HepG2 (cell line): Measurements from ENCODE around the gene TMEM53. TPM values are rescaled to one million over a fixed set of nuclear protein-coding genes. Genes with fewer than 3 reads are reported as not detected.

ENCODE experiments used
- ATAC-seq: fragments of 200-7000 bp; cut with Tn5 transposase; 3 replicates; pipeline ENCODE4 v1.9.1; 2020; ENCODE audit warnings: mild to moderate bottlenecking, moderate library complexity
- BruUV-seq: library from RNA; stranded (reverse); fragments of 400-500 nt; replicated peaks from 2 replicates; lab custom pipeline; 2021; lab: Mats Ljungman, UMichigan
- CTCF ChIA-PET: fragments of 300-600 bp; formaldehyde crosslinking; extraction: SDS; loops from one replicate; lab custom pipeline; 2021; ENCODE audit warnings: low total read pairs, inconsistent platforms, low intra/inter-chr PET ratio; lab: Yijun Ruan, JAX
- POLR2A ChIA-PET: fragments of 350-600 bp; sonication (Branson Sonifier 250); formaldehyde crosslinking; loops from one replicate; lab custom pipeline; 2020; ENCODE audit warnings: antibody characterized with exemption, inconsistent platforms; lab: Yijun Ruan, JAX
- DNase-seq: peaks from one replicate; pipeline ENCODE4 v3.0.0-alpha.2; 2015; ENCODE audit warnings: low spot score
- FAIRE-seq: peaks from 3 replicates; lab custom pipeline; 2011; peaks lifted over from hg19 to GRCh38; lab: Jason Lieb, UNC
- H2AFZ ChIP-seq: one replicate; pipeline ENCODE4 v1.6.1; 2011; ENCODE audit warnings: low read length, inconsistent platforms
- H3K27ac ChIP-seq: fragments of 300-600 bp; 3 replicates; pipeline ENCODE4 v1.8.0; 2011; ENCODE audit warnings: mixed run types, mild to moderate bottlenecking, mixed read lengths, low read length, inconsistent platforms; ENCODE audit not compliant: insufficient read depth; ENCODE audit errors: extremely low read length
- H3K27me3 ChIP-seq, 2 experiments: fragments of 200-600 bp in 1 of 2; 2 replicates in 1 of 2; 3 replicates in 1 of 2; pipeline versions ENCODE4 v1.6.0 to v1.8.0; 2011; ENCODE audit warnings: low read length in 2 of 2, mild to moderate bottlenecking in 2 of 2, moderate library complexity in 2 of 2, inconsistent platforms in 1 of 2; ENCODE audit not compliant: insufficient read depth in 2 of 2, control insufficient read depth in 1 of 2
- H3K36me3 ChIP-seq, 2 experiments: fragments of 200-600 bp in 1 of 2; replicated peaks in 1 of 2; 2 replicates in 1 of 2; 3 replicates in 1 of 2; pipeline versions ENCODE4 v1.5.1 to v1.8.0; 2011; ENCODE audit warnings: low read length in 2 of 2, inconsistent platforms in 1 of 2; ENCODE audit not compliant: insufficient read depth in 2 of 2, control insufficient read depth in 1 of 2
- H3K4me1 ChIP-seq: 2 replicates; pipeline ENCODE4 v1.5.1; 2012; ENCODE audit warnings: low read length, inconsistent platforms; ENCODE audit not compliant: insufficient read depth
- H3K4me2 ChIP-seq: 2 replicates; pipeline ENCODE4 v1.6.0; 2011; ENCODE audit warnings: low read depth, low read length, inconsistent platforms
- H3K4me3 ChIP-seq, 3 experiments: fragments of 200-600 bp in 1 of 3; sonication (generic), shearing (Covaris generic) in 1 of 3; replicated peaks in 1 of 3; 2 replicates each; pipeline ENCODE4 v1.5.1; 2011 to 2016; ENCODE audit warnings: low read length in 3 of 3, inconsistent platforms in 2 of 3, low read depth in 2 of 3, mild to moderate bottlenecking in 2 of 3, control low read depth in 1 of 3, mixed read lengths in 1 of 3; ENCODE audit not compliant: insufficient read depth in 1 of 3
- H3K79me2 ChIP-seq: one replicate; pipeline ENCODE4 v1.6.1; 2011; ENCODE audit warnings: low read length, inconsistent platforms; ENCODE audit not compliant: insufficient read depth
- H3K9ac ChIP-seq: 2 replicates; pipeline ENCODE4 v1.6.0; 2011; ENCODE audit warnings: mild to moderate bottlenecking, low read depth, low read length, inconsistent platforms; ENCODE audit not compliant: insufficient read depth
- H3K9me3 ChIP-seq: 2 replicates; pipeline ENCODE4 v1.5.1; 2012; ENCODE audit warnings: mild to moderate bottlenecking, low read length
- H4K20me1 ChIP-seq: 2 replicates; pipeline ENCODE4 v1.6.0; 2011; ENCODE audit warnings: inconsistent platforms, mild to moderate bottlenecking, low read length, moderate library complexity; ENCODE audit not compliant: insufficient read depth
- CAMTA2 ChIP-seq: sonication (generic); formaldehyde crosslinking; IDR thresholded peaks from 2 replicates; pipeline ENCODE4 v1.4.0; 2020; ENCODE audit warnings: mild to moderate bottlenecking, missing genetic modification reagents, borderline replicate concordance
- DMAP1 ChIP-seq: IDR thresholded peaks from 2 replicates; pipeline ENCODE4 v1.6.1; 2016
- DPF2 ChIP-seq: sonication (generic); formaldehyde crosslinking; IDR thresholded peaks from 2 replicates; pipeline ENCODE4 v1.4.0; 2020; ENCODE audit warnings: mild to moderate bottlenecking, low read depth, missing genetic modification reagents, borderline replicate concordance
- HBP1 ChIP-seq: IDR thresholded peaks from 2 replicates; pipeline ENCODE4 v1.6.1; 2016; ENCODE audit warnings: low read depth, control low read depth
- MTERF4 ChIP-seq: sonication (generic); formaldehyde crosslinking; IDR thresholded peaks from 2 replicates; pipeline ENCODE4 v1.8.0; 2023; ENCODE audit warnings: mild to moderate bottlenecking, missing genetic modification reagents
- MYPOP ChIP-seq: sonication (generic); formaldehyde crosslinking; IDR thresholded peaks from 2 replicates; pipeline ENCODE4 v1.8.1; 2023; ENCODE audit warnings: mild to moderate bottlenecking, moderate library complexity, missing genetic modification reagents
- POLR2G ChIP-seq: fragments of 200-400 bp; formaldehyde crosslinking; IDR thresholded peaks from 2 replicates; pipeline ENCODE4 v1.6.1; 2018; ENCODE audit warnings: mild to moderate bottlenecking, low read depth, low read length, moderate library complexity
- SALL2 ChIP-seq: sonication (generic); formaldehyde crosslinking; IDR thresholded peaks from 2 replicates; pipeline ENCODE4 v1.8.1; 2023; ENCODE audit warnings: mild to moderate bottlenecking, missing genetic modification reagents, inconsistent platforms
- SNAPC2 ChIP-seq: sonication (generic); formaldehyde crosslinking; IDR thresholded peaks from 2 replicates; pipeline ENCODE4 v1.8.1; 2022; ENCODE audit warnings: mild to moderate bottlenecking, missing genetic modification reagents
- U2AF1 ChIP-seq: fragments of 200-400 bp; formaldehyde crosslinking; optimal IDR thresholded peaks from 2 replicates; pipeline ENCODE3; 2017; ENCODE audit warnings: mild to moderate bottlenecking, low read depth, low read length
- ZNF468 ChIP-seq: sonication (generic); formaldehyde crosslinking; IDR thresholded peaks from 2 replicates; pipeline ENCODE4 v1.8.0; 2022; ENCODE audit warnings: mild to moderate bottlenecking, moderate library complexity, missing genetic modification reagents
- ZNF775 ChIP-seq: sonication (generic); formaldehyde crosslinking; IDR thresholded peaks from 2 replicates; pipeline ENCODE4 v1.4.0; 2020; ENCODE audit warnings: missing genetic modification reagents, mild to moderate bottlenecking, moderate library complexity, borderline replicate concordance
- WGBS: methylation state at CpG from one replicate; pipeline ENCODE4 v1.1.6; 2017; ENCODE audit warnings: low lambda C conversion rate; 5-methylcytosine and 5-hydroxymethylcytosine counted together
- in situ Hi-C: cut with HindIII; loops from 2 replicates; pipeline ENCODE4 v1.10.0; 2017; ENCODE audit warnings: low pct_unique_long_range_greater_than_20kb; ENCODE audit not compliant: extremely low pct_ligation_motif_present
- intact Hi-C: fragments of 100-400 bp; cut with micrococcal nuclease; formaldehyde crosslinking; loops from one replicate; pipeline ENCODE4 v1.10.0; 2022; ENCODE audit not compliant: unreplicated experiment
- polyA plus RNA-seq, 8 experiments: library from polyadenylated mRNA; depleted of rRNA in 3 of 8; stranded (reverse) in 7 of 8; unstranded in 1 of 8; fragments of >200 nt; fragmentation: Illumina TruSeq in 4 of 8; extraction: Trizol in 4 of 8; gene quantifications; 2 replicates each; pipeline versions ENCODE4 v1.2.1 to v1.2.3, GENCODE V29; 2011 to 2016; ENCODE audit warnings: low read depth in 4 of 8, missing spikeins in 1 of 8, mixed read lengths in 1 of 8; ENCODE audit not compliant: insufficient read depth in 1 of 8
- total RNA-seq, 5 experiments: library from RNA; depleted of rRNA; stranded (reverse); fragments of >200 nt; fragmentation: Illumina TruSeq; extraction: Trizol; gene quantifications; 2 replicates each; pipeline ENCODE4 v1.2.3, GENCODE V29; 2016; ENCODE audit warnings: low read depth in 1 of 5

The TMEM53 gene
- total and polyA plus RNA-seq, 2 of the 13 experiments (the other 11 are each of a cell fraction or from before 2014, with no cell fraction given) = 12.6 to 20.2 TPM

GRCh38 chr1:44705938-44706337 lies 31.7 kb upstream of the TMEM53 start:
- H3K36me3 ChIP-seq = no peaks in the 10 kb centered on the region
- in situ Hi-C loops (no loop called here), intact Hi-C loops (loop anchor here (5.0 kb wide), 1 partner anchor 54 kb away; no protein-coding TSS in a partner anchor)
- peaks cover 74% of the 10 kb centered on the region for H3K4me1 ChIP-seq
- ChIA-PET CTCF (no interaction called here), POLR2A (interaction anchor here (1.3 to 2.1 kb wide), 3 partner anchors 16 to 32 kb away, joined by 4 to 11 read pairs (median 5); partner anchors contain the start of genes ARMH1 and TMEM53)
- ATAC-seq (0 out of 3 replicates have a peak, but pooled peaks have one; percentile 13), DNase-seq (no peak), FAIRE-seq (no peak)
- no peak overlapping the region for H2AFZ ChIP-seq
- H4K20me1 ChIP-seq = no peaks in the 10 kb centered on the region
- H3K9ac ChIP-seq = no peak overlapping the region
- H3K4me3 ChIP-seq = no peak overlapping the region
- no peaks in the 10 kb centered on the region for H3K9me3 ChIP-seq
- WGBS = 4% methylated on average over 2 of the region's 2 CpGs
- no peaks in the 10 kb centered on the region; a peak in 1 of 5 replicates for H3K27me3 ChIP-seq
- BruUV-seq = no TSS peak
- H3K79me2 ChIP-seq = no peaks in the 10 kb centered on the region
- no peak overlapping the region for H3K27ac ChIP-seq
- no peak for TF ChIP-seq U2AF1
- TF ChIP-seq MYPOP (CRISPR knock-in tag) = no peak
- no peak for TF ChIP-seq DMAP1 (CRISPR knock-in tag)
- peak overlapping the region; percentile 14; the same call in 1 of the 2 replicates for H3K4me2 ChIP-seq

- Histone ChIP-seq H3K4me3 (no peak overlapping the region), H3K27me3 (no peaks in the 10 kb centered on the region; a peak in 1 of 5 replicates), H4K20me1 (no peaks in the 10 kb centered on the region), H3K27ac (no peak overlapping the region), H3K79me2 (no peaks in the 10 kb centered on the region), H3K36me3 (no peaks in the 10 kb centered on the region), H2AFZ (no peak overlapping the region), H3K9me3 (no peaks in the 10 kb centered on the region), H3K4me2 (no peak overlapping the region), H3K4me1 (peaks cover 79% of the 10 kb centered on the region), H3K9ac (no peak overlapping the region)
- 74% methylated on average over 6 of the region's 6 CpGs for WGBS
- FAIRE-seq (no peak), DNase-seq (no peak), ATAC-seq (no peak)
- BruUV-seq = no TSS peak
- intact Hi-C loops = loop anchor here (5.0 kb wide), 1 partner anchor 53 kb away; no protein-coding TSS in a partner anchor
- ChIA-PET POLR2A (interaction anchor here (2.1 kb wide), 1 partner anchor 16 kb away, joined by 11 read pairs; no protein-coding TSS in a partner anchor), CTCF (no interaction called here)
- in situ Hi-C loops = no loop called here
- TF ChIP-seq ZNF468 (CRISPR knock-in tag) (no peak), DPF2 (CRISPR knock-in tag) (no peak), CAMTA2 (CRISPR knock-in tag) (no peak), POLR2G (no peak), HBP1 (no peak), ZNF775 (CRISPR knock-in tag) (no peak), SALL2 (CRISPR knock-in tag) (no peak), SNAPC2 (CRISPR knock-in tag) (no peak), MTERF4 (CRISPR knock-in tag) (no peak)
These were observed 31.2 kb upstream of the TMEM53 start for GRCh38 chr1:44705470-44705869.
